Gastroesophageal sphincter (tissue), 3 donors: ENCODE data around the gene IFI35.

Experiments used
- CTCF ChIP-seq, 4 experiments: fragments of 200-600 bp in 2 of 4; fragments of 450-650 bp in 2 of 4; sonication (generic) in 1 of 4; IDR thresholded peaks; one replicate each; pipeline ENCODE4 v1.5.1; 2017 to 2019; ENCODE audit warnings: antibody characterized with exemption in 4 of 4, mild to moderate bottlenecking in 2 of 4, moderate library complexity in 2 of 4
- EP300 ChIP-seq: sonication (generic); formaldehyde crosslinking; IDR thresholded peaks from one replicate; pipeline ENCODE4 v1.6.1; 2017; ENCODE audit warnings: antibody characterized with exemption, mild to moderate bottlenecking
- POLR2A ChIP-seq, 2 donors: fragments of 450-650 bp; IDR thresholded peaks; one replicate each; pipeline ENCODE4 v1.6.1; 2017; ENCODE audit warnings: antibody characterized with exemption in 2 of 2, mild to moderate bottlenecking in 2 of 2, moderate library complexity in 1 of 2
- POLR2AphosphoS5 ChIP-seq: sonication (generic); formaldehyde crosslinking; IDR thresholded peaks from one replicate; pipeline ENCODE4 v1.6.1; 2017; ENCODE audit warnings: antibody characterized with exemption

- TF ChIP-seq CTCF (IDR thresholded peaks at IDR 0.05) (peak in 1 of 4 experiments; percentile 3), EP300 (no peak), POLR2AphosphoS5 (peak; percentile 53), POLR2A (IDR thresholded peaks at IDR 0.05) (no peak)
Measured at GRCh38 chr17:42979511-42980273, 26.9 kb upstream of the IFI35 start, which contains the start of gene PTGES3L.
